Measurements from ENCODE around the gene NKD1.

NKD1 gene

DNA sequence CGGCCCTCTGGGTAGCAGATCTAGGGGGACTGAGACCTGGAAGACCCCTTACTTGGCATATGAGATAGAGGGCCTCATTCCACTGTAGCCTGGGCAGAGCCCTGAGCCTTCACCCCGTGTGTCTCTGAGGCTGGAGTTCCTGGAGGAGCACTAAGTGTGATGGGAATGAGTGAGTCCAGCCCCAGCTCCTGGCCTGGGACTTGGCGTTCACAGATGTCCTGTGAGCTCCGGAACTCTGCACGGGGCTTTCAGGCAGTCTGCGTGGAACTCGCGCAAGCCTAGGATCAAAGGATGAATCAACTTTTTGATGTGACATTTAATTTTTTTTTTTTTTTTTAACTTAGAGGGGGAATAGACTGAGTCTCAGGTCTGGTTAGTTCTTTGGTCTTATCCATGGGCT is 1.8 kb downstream of the NKD1 start:
- no peaks in the 10 kb centered on the region for H3K27me3 ChIP-seq (ENCODE audit: insufficient read depth, low read depth, severe bottlenecking)
- H3K9me3 ChIP-seq (ENCODE audit: severe bottlenecking) = no peaks in the 10 kb centered on the region
- no peak overlapping the region for H3K4me3 ChIP-seq (ENCODE audit: low read depth, low read length)
- no peaks in the 10 kb centered on the region for H3K36me3 ChIP-seq
- TF ChIP-seq CTCF (IDR thresholded peaks at IDR 0.05; ENCODE audit: low read depth, low read length) = no peak
- no peak for DNase-seq
- H3K27ac ChIP-seq = no peak overlapping the region

GRCh38 chr16:50550866-50551641 is 2.9 kb downstream of the NKD1 start:
- no peak for TF ChIP-seq CTCF (IDR thresholded peaks at IDR 0.05; ENCODE audit: low read depth, low read length)
- Histone ChIP-seq H3K27ac (no peak overlapping the region), H3K36me3 (peaks cover 1% of the 10 kb centered on the region; the same call in 1 of the 2 replicates), H3K9me3 (ENCODE audit: severe bottlenecking) (no peaks in the 10 kb centered on the region), H3K4me3 (ENCODE audit: low read depth, low read length) (no peak overlapping the region), H3K27me3 (ENCODE audit: insufficient read depth, low read depth, severe bottlenecking) (no peaks in the 10 kb centered on the region)
- DNase-seq = no peak

GRCh38 chr16:50552476-50553101 is 4.4 kb downstream of the NKD1 start:
- DNase-seq = no peak
- Histone ChIP-seq H3K9me3 (ENCODE audit: severe bottlenecking) (no peaks in the 10 kb centered on the region), H3K4me3 (ENCODE audit: low read depth, low read length) (no peak overlapping the region), H3K27me3 (ENCODE audit: insufficient read depth, low read depth, severe bottlenecking) (no peaks in the 10 kb centered on the region), H3K36me3 (peaks cover 10% of the 10 kb centered on the region; the same call in 1 of the 2 replicates), H3K27ac (no peak overlapping the region)
- no peak for TF ChIP-seq CTCF (IDR thresholded peaks at IDR 0.05; ENCODE audit: low read depth, low read length)

- no peaks in the 10 kb centered on the region for H3K27me3 ChIP-seq (ENCODE audit: insufficient read depth, low read depth, severe bottlenecking)
- no peak overlapping the region for H3K4me3 ChIP-seq (ENCODE audit: low read depth, low read length)
- H3K27ac ChIP-seq = no peak overlapping the region
- H3K9me3 ChIP-seq (ENCODE audit: severe bottlenecking) = no peaks in the 10 kb centered on the region
- DNase-seq = no peak
- H3K36me3 ChIP-seq = peaks cover 10% of the 10 kb centered on the region; the same call in 1 of the 2 replicates
- TF ChIP-seq CTCF (IDR thresholded peaks at IDR 0.05; ENCODE audit: low read depth, low read length) = no peak
Measured at GRCh38 chr16:50553182-50553710, 5.0 kb downstream of the NKD1 start.

- peaks cover 10% of the 10 kb centered on the region; the same call in 1 of the 2 replicates for H3K36me3 ChIP-seq
- no peak overlapping the region for H3K4me3 ChIP-seq (ENCODE audit: low read depth, low read length)
- DNase-seq = no peak
- H3K9me3 ChIP-seq (ENCODE audit: severe bottlenecking) = no peaks in the 10 kb centered on the region
- no peak overlapping the region for H3K27ac ChIP-seq
- no peak for TF ChIP-seq CTCF (IDR thresholded peaks at IDR 0.05; ENCODE audit: low read depth, low read length)
- H3K27me3 ChIP-seq (ENCODE audit: insufficient read depth, low read depth, severe bottlenecking) = no peaks in the 10 kb centered on the region
Measured at GRCh38 chr16:50553731-50554360, 5.7 kb downstream of the NKD1 start.

Data from WERI-Rb-1 (cell line).